Thoracic aorta (tissue), 2 donors: ENCODE data around the gene NAGPA. TPM values are rescaled to one million over a fixed set of nuclear protein-coding genes. Genes with fewer than 3 reads are reported as not detected.

Experiments used
- ATAC-seq: fragments of 150-250 bp; one replicate; pipeline ENCODE4 v1.8.0; 2017; ENCODE audit warnings: low read depth; ENCODE audit not compliant: insufficient number of reproducible peaks, low FRiP score
- DNase-seq: peaks from one replicate; pipeline ENCODE4 v3.0.0-alpha.2; 2020; ENCODE audit warnings: low spot score
- H3K27ac ChIP-seq, 2 donors: fragments of 200-600 bp; sonication (generic); 1 replicate in 1 of 2; 2 replicates in 1 of 2; pipeline ENCODE4 v1.5.1; 2016; ENCODE audit warnings: mild to moderate bottlenecking in 2 of 2, moderate library complexity in 2 of 2
- H3K27me3 ChIP-seq: fragments of 200-600 bp; sonication (generic); replicated peaks from 2 replicates; pipeline ENCODE4 v1.6.0; 2016; ENCODE audit warnings: mild to moderate bottlenecking; ENCODE audit not compliant: insufficient read depth
- H3K36me3 ChIP-seq: fragments of 200-600 bp; sonication (generic); one replicate; pipeline ENCODE4 v1.5.1; 2016
- H3K4me1 ChIP-seq, 2 donors: fragments of 200-600 bp; sonication (generic); 1 replicate in 1 of 2; 2 replicates in 1 of 2; pipeline versions ENCODE4 v1.5.1 to v1.6.0; 2016; ENCODE audit warnings: low read depth in 2 of 2, mild to moderate bottlenecking in 1 of 2; ENCODE audit not compliant: control insufficient read depth in 1 of 2
- H3K4me3 ChIP-seq: fragments of 200-600 bp; sonication (generic); 2 replicates; pipeline ENCODE4 v1.5.1; 2016; ENCODE audit warnings: mild to moderate bottlenecking
- H3K9me3 ChIP-seq: fragments of 200-600 bp; sonication (generic); 2 replicates; pipeline ENCODE4 v1.5.1; 2016
- total RNA-seq, 2 donors: library from RNA; depleted of rRNA; stranded (reverse); fragments of >200 nt; gene quantifications; one replicate each; pipeline versions ENCODE4 v1.1.0 to v1.2.3, GENCODE V29; 2016
- TF ChIP-seq, protein P1 (sequence below): fragments of 200-600 bp; sonication (generic); IDR thresholded peaks from one replicate; pipeline ENCODE4 v1.5.1; 2019; ENCODE audit warnings: antibody characterized with exemption

Gene NAGPA
- total RNA-seq, 2 donors from 2014 or later, result 35.3 to 55.2 TPM

GRCh38 chr16:5031601-5032000 lies 2.1 kb downstream of the NAGPA start:
- Histone ChIP-seq H3K27me3 (no peaks in the 10 kb centered on the region), H3K9me3 (no peaks in the 10 kb centered on the region), H3K27ac (no peak overlapping the region), H3K4me1 (peaks cover 4 to 19% of the 10 kb centered on the region in 2 donors), H3K4me3 (no peak overlapping the region), H3K36me3 (peaks cover 4% of the 10 kb centered on the region)
- ATAC-seq (no peak), DNase-seq (no peak)
- TF ChIP-seq, protein P1, sequence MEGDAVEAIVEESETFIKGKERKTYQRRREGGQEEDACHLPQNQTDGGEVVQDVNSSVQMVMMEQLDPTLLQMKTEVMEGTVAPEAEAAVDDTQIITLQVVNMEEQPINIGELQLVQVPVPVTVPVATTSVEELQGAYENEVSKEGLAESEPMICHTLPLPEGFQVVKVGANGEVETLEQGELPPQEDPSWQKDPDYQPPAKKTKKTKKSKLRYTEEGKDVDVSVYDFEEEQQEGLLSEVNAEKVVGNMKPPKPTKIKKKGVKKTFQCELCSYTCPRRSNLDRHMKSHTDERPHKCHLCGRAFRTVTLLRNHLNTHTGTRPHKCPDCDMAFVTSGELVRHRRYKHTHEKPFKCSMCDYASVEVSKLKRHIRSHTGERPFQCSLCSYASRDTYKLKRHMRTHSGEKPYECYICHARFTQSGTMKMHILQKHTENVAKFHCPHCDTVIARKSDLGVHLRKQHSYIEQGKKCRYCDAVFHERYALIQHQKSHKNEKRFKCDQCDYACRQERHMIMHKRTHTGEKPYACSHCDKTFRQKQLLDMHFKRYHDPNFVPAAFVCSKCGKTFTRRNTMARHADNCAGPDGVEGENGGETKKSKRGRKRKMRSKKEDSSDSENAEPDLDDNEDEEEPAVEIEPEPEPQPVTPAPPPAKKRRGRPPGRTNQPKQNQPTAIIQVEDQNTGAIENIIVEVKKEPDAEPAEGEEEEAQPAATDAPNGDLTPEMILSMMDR, result no peak

DNA sequence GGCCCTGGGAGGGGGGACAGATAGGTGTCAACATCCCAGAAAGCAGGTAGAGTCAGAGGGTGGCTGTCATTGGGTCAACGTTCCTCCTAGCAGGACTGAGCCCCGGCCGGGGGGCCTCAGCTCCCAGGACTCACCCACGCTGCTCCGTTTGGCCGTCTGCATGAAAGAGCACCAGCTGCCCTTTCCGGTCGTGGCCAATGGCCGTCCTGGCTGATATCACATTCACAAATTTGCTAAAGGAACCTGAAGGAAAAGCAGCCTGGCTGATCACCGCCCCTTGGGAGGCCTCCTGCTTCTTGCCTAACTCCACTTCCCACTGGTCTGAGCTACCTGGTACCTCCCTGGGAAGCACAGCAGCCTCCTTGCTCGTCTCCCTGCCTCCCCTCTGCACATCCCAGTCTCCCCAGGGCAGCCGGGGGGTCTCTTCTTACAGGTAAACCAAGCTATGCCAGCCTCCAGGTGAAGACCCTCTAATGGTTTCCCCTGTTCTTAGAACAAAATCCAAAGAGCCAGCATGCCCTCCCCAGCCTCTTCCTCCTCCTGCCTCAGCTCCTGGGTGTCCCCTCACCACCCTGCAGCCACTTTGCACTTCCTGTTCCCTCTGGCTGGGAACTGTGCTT lies 3.4 kb downstream of the NAGPA start:
- DNase-seq (no peak), ATAC-seq (no peak)
- Histone ChIP-seq H3K4me3 (no peak overlapping the region), H3K4me1 (peaks cover 4 to 19% of the 10 kb centered on the region in 2 donors), H3K27ac (no peak overlapping the region), H3K27me3 (no peaks in the 10 kb centered on the region), H3K9me3 (no peaks in the 10 kb centered on the region), H3K36me3 (peaks cover 4% of the 10 kb centered on the region)
- TF ChIP-seq, protein P1, result no peak

GRCh38 chr16:5028950-5029475 lies 4.7 kb downstream of the NAGPA start:
- Histone ChIP-seq H3K27me3 (no peaks in the 10 kb centered on the region), H3K4me1 (peaks cover under 1 to 13% of the 10 kb centered on the region in 2 donors), H3K27ac (no peak overlapping the region), H3K36me3 (peaks cover 4% of the 10 kb centered on the region), H3K9me3 (no peaks in the 10 kb centered on the region), H3K4me3 (no peak overlapping the region)
- ATAC-seq, result no peak
- TF ChIP-seq, protein P1, result no peak
- no peak for DNase-seq

DNA sequence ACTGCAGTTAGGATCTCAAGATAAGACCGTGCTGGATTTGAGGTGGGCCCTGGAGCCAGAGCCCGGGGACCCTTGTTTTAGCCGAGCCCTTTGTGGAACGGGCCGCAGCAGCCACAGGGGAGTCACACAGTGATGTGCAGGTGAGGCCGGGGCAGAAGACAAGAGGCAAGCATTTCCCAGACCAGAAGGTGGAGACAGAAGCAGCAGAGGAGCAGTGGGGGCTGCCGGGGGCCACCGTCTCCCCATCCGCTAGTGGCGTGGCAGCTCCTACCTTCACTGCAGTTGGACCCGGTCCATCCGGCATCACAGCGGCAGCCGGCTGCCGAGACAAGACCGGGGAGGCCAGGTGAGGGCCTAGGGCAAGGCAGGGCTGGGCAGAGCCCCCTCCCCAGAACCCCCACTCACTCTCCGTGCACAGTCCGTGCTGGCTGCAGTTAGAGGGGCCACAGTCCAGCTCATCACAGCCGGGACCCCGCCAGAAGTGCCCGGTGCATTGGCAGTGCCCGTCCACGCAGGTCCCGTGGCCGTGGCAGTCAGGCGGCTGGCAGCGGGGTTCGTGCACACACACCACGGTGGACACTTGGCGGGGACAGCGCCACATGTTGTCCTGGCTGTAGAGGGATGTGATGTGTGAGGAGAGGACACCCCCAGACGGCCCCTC lies 6.0 kb downstream of the NAGPA start:
- Histone ChIP-seq H3K9me3 (no peaks in the 10 kb centered on the region), H3K4me3 (no peak overlapping the region), H3K4me1 (peaks cover 0 to 7% of the 10 kb centered on the region in 2 donors), H3K27ac (no peak overlapping the region), H3K27me3 (no peaks in the 10 kb centered on the region), H3K36me3 (peaks cover 4% of the 10 kb centered on the region)
- ATAC-seq (no peak), DNase-seq (no peak)
- TF ChIP-seq, protein P1, result no peak

- no peaks in the 10 kb centered on the region for H3K27me3 ChIP-seq
- TF ChIP-seq, protein P1, result no peak
- no peaks in the 10 kb centered on the region for H3K9me3 ChIP-seq
- no peak overlapping the region for H3K27ac ChIP-seq
- H3K4me1 ChIP-seq, result peaks cover 0 to under 1% of the 10 kb centered on the region in 2 donors
- DNase-seq, result no peak
- no peak for ATAC-seq
- H3K4me3 ChIP-seq, result no peak overlapping the region
- peaks cover 4% of the 10 kb centered on the region for H3K36me3 ChIP-seq
Observed at GRCh38 chr16:5027086-5027485, 6.6 kb downstream of the NAGPA start.
